Measurements from ENCODE around the gene CD163.
A peak's percentile ranks its signal among the peaks of the same experiment; 100 is the strongest.
"Not testable (repeated sequence)": the region's sequence is repeated elsewhere in the genome, so short reads cannot be mapped to it uniquely, and the experiment has no call there.

Gene CD163

GRCh38 chr12:7448099-7448498, 55.5 kb downstream of the CD163 start:
- DNase-seq: no peak

DNA sequence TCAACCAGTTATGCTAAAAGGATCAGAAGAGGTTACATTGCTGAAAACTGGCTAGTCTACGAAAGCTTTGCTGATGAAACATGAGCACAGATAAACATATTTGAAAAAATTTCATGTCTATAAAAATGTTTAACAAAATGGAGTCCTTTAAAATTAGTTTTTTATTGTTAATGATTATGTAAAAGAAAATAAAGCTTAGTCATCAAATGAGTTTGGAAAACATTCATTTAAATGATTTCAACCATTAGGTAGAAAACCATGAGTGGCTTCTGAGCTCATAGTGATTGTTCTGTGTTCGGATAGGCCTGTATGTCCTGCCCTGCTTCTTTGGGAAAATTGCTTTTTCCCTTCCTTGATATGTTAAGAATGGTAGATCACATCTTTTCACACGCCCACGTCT, 59.0 kb downstream of the CD163 start:
- DNase-seq: no peak

- DNase-seq: no peak
These were observed 59.5 kb downstream of the CD163 start, which contains the start of gene CD163L1 for GRCh38 chr12:7444076-7444475. TSS of gene CD163L1 (minus strand) at chr12:7444153. CDS start at chr12:7444127, 26 bp downstream.

DNA sequence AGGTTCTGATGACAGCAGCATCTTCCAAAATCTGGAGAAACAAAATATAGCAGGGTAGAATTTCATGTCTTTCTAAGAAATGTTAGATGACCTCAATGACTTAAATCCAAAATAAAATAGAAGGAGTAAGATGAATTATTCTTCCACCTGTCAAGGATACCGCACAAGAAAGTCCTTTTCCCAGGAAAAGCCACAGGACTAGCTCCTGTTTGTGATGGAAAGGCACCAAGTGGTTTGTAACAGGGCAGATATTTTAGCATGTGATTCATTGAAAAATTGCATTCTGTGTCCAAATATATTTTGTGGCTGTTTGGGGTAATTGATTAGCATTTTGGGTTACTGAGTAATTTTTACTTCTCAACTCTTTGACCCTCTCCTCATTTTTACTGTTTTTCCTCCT, 62.4 kb downstream of the CD163 start:
- DNase-seq: no peak

DNA sequence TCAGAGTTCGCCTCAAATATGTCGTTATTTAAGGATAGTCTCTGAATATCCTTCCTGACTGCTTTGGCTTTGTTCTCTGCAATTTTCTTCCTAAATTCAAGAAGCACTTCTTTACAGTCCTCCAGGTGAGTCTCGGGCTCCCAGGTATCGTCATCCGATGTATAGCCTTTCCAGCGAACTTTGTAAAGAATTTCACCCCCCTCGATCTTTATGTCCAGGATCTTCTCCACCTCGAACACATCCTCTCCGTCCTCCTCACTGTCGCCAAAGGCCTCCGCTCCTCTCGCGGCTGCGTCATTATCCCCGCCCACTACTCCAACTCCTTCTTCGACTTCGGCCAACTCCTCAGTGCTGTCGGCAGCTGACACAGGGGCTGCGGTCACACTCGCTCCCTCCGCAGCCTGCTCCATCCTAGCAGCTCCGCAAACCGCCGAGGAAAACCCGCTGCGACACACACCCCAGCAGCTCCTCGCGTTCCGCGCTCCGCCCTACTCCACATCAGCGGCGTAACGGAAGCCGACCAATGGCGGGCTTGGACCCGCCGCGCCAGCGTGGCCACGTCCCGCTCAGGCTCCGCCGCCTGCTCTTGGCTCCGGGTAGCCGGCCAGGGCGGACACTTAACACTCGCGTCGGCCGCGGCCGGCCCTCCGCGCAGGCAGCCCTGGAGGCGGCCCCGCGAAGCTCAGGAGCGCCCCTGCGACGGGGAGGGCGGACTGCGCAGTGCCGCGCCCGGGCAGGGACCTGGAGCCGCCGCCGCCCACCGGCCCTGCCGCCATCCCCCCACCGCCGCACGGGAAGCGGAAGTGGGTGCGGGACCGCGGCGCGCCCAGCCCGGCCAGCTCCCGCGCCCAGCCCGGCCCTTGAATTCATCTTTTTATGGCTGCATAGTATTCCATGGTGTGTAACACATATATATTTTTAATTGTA, 63.7 kb downstream of the CD163 start:
- peak; percentile 27 for DNase-seq

GRCh38 chr12:7438291-7438995, 65.1 kb downstream of the CD163 start:
- not testable (repeated sequence) for DNase-seq

DNA sequence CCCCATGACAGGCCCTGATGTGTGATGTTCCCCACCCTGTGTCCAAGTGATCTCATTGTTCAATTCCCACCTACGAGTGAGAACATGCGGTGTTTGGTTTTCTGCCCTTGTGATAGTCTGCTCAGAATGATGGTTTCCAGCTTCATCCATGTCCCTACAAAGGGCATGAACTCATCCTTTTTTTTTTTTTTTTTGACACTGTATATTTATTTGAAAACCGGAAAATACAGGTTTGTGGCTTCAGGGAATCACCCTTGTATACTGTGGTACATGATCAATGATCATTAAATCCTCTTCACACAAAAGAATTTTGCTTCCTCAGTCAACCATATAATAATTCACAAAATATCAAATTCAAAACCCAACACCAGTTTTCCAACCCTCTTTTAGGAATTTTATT, 66.1 kb downstream of the CD163 start:
- DNase-seq: not testable (repeated sequence)

- DNase-seq: no peak
These were observed 68.9 kb downstream of the CD163 start for GRCh38 chr12:7434670-7435069.

- no peak for DNase-seq
These were observed 70.2 kb downstream of the CD163 start for GRCh38 chr12:7433276-7433822.

GRCh38 chr12:7431993-7432685, 71.4 kb downstream of the CD163 start:
- DNase-seq: no peak
